Caco-2 (cell line): ENCODE results near the gene POU5F2. TPM values are rescaled to one million over a fixed set of nuclear protein-coding genes. Genes with fewer than 3 reads are reported as not detected.

Experiments
- BruUV-seq: library from RNA; stranded (reverse); fragments of 400-500 nt; replicated peaks from 2 replicates; lab custom pipeline; 2021; lab: Mats Ljungman, UMichigan
- CTCF ChIA-PET: fragments of 300-600 bp; sonication (Branson Sonifier 250); formaldehyde crosslinking; loops from one replicate; lab custom pipeline; 2022; ENCODE audit warnings: antibody characterized with exemption; lab: Charles Lee
- POLR2A ChIA-PET: fragments of 300-600 bp; sonication (Branson Sonifier 250); formaldehyde crosslinking; loops from one replicate; lab custom pipeline; 2022; ENCODE audit warnings: antibody characterized with exemption; lab: Charles Lee
- DNase-seq, 2 experiments: peaks; one replicate each; pipeline versions ENCODE4 v3.0.0 to v3.0.0-alpha.2; 2020 to 2022
- H3K27me3 ChIP-seq: replicated peaks from 2 replicates; pipeline ENCODE4 v1.6.0; 2011; ENCODE audit warnings: low read length; ENCODE audit not compliant: control insufficient read depth, insufficient read depth
- H3K36me3 ChIP-seq: 2 replicates; pipeline ENCODE4 v1.5.1; 2011; ENCODE audit warnings: low read length; ENCODE audit not compliant: control insufficient read depth, insufficient read depth
- H3K4me1 ChIP-seq: fragments of 250-450 bp; sonication (Bioruptor Pico); 2 replicates; pipeline ENCODE4 v1.5.1; 2020; ENCODE audit warnings: mild to moderate bottlenecking
- H3K4me3 ChIP-seq: 2 replicates; pipeline ENCODE4 v1.5.1; 2011; ENCODE audit warnings: low read depth, mild to moderate bottlenecking, control low read depth, low read length
- H3K9me3 ChIP-seq: fragments of 250-450 bp; sonication (Bioruptor Pico); 2 replicates; pipeline ENCODE4 v1.5.1; 2020; ENCODE audit warnings: mild to moderate bottlenecking, moderate library complexity
- H3K27ac Mint-ChIP-seq: one replicate; pipeline ENCODE4 v1.8.0; 2022; ENCODE audit warnings: mixed read lengths; ENCODE audit not compliant: unreplicated experiment
- H3K27me3 Mint-ChIP-seq: one replicate; pipeline ENCODE4 v1.8.0; 2022; ENCODE audit warnings: mixed read lengths; ENCODE audit not compliant: insufficient read depth, unreplicated experiment
- H3K36me3 Mint-ChIP-seq: one replicate; pipeline ENCODE4 v1.8.0; 2022; ENCODE audit warnings: mild to moderate bottlenecking, mixed read lengths; ENCODE audit not compliant: insufficient read depth, unreplicated experiment
- H3K4me1 Mint-ChIP-seq: one replicate; pipeline ENCODE4 v1.8.0; 2022; ENCODE audit warnings: low read depth, mixed read lengths; ENCODE audit not compliant: unreplicated experiment
- H3K4me3 Mint-ChIP-seq: one replicate; pipeline ENCODE4 v1.8.0; 2022; ENCODE audit warnings: mild to moderate bottlenecking, moderate library complexity, mixed read lengths; ENCODE audit not compliant: unreplicated experiment
- H3K9me3 Mint-ChIP-seq: one replicate; pipeline ENCODE4 v1.8.0; 2022; ENCODE audit warnings: mixed read lengths; ENCODE audit not compliant: unreplicated experiment
- intact Hi-C: fragments of 100-400 bp; cut with micrococcal nuclease; formaldehyde crosslinking; loops from one replicate; pipeline ENCODE4 v1.10.0; 2022; ENCODE audit not compliant: unreplicated experiment
- total RNA-seq: library from RNA; stranded (reverse); gene quantifications from 2 replicates; pipeline ENCODE4 v1.2.3, GENCODE V29; 2022
- TF ChIP-seq, protein P1 (sequence below), 2 experiments: fragments of 200-600 bp in 1 of 2; IDR thresholded peaks; 1 replicate in 1 of 2; 2 replicates in 1 of 2; pipeline versions ENCODE4 v1.5.1 to v1.8.0; 2011 to 2022; ENCODE audit warnings: antibody characterized with exemption in 1 of 2, control low read depth in 1 of 2, inconsistent platforms in 1 of 2, low read depth in 1 of 2, low read length in 1 of 2, mild to moderate bottlenecking in 1 of 2, moderate library complexity in 1 of 2; ENCODE audit not compliant: insufficient read depth in 1 of 2, severe bottlenecking in 1 of 2, unreplicated experiment in 1 of 2

Gene POU5F2
- total RNA-seq, 1 experiment from 2014 or later: 0.59 TPM

GRCh38 chr5:93726595-93726994 lies 14.8 kb downstream of the POU5F2 start:
- TF ChIP-seq, protein P1, sequence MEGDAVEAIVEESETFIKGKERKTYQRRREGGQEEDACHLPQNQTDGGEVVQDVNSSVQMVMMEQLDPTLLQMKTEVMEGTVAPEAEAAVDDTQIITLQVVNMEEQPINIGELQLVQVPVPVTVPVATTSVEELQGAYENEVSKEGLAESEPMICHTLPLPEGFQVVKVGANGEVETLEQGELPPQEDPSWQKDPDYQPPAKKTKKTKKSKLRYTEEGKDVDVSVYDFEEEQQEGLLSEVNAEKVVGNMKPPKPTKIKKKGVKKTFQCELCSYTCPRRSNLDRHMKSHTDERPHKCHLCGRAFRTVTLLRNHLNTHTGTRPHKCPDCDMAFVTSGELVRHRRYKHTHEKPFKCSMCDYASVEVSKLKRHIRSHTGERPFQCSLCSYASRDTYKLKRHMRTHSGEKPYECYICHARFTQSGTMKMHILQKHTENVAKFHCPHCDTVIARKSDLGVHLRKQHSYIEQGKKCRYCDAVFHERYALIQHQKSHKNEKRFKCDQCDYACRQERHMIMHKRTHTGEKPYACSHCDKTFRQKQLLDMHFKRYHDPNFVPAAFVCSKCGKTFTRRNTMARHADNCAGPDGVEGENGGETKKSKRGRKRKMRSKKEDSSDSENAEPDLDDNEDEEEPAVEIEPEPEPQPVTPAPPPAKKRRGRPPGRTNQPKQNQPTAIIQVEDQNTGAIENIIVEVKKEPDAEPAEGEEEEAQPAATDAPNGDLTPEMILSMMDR (IDR thresholded peaks at IDR 0.05; ENCODE audit: insufficient read depth in 1 of 2, low read depth in 1 of 2, low read length in 1 of 2, severe bottlenecking in 1 of 2, unreplicated experiment in 1 of 2): no peak
- Mint-ChIP-seq H3K4me1 (peaks cover 4% of the 10 kb centered on the region), H3K27me3 (no peaks in the 10 kb centered on the region), H3K27ac (no peak overlapping the region), H3K4me3 (no peak overlapping the region), H3K36me3 (no peaks in the 10 kb centered on the region), H3K9me3 (no peaks in the 10 kb centered on the region)
- CTCF ChIA-PET: no interaction called here
- peaks cover 8% of the 10 kb centered on the region for H3K4me1 ChIP-seq
- BruUV-seq: no TSS peak
- no peaks in the 10 kb centered on the region; the same call in 1 of the 2 replicates for H3K9me3 ChIP-seq
- H3K27me3 ChIP-seq: no peaks in the 10 kb centered on the region
- POLR2A ChIA-PET: no interaction called here
- no peaks in the 10 kb centered on the region for H3K36me3 ChIP-seq
- intact Hi-C loops: no loop called here
- H3K4me3 ChIP-seq: no peak overlapping the region
- no peak for DNase-seq

DNA sequence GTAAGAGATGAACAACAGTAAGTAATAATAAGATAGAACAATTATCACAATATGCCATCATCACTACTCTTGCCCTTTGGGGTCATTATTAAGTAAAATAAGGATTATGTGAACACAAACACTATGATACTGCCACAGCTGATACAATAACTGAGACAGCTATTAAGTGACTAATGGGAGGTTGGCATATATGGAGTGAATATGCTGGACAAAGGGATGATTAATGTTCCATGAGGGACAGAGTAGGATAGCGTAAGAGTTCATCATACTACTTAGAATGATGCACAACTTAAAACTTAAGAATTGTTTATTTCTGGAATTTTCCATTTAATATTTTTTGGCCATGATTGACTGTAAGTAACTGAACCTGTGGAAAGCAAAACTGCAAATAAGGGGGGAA lies 16.6 kb downstream of the POU5F2 start:
- Histone ChIP-seq H3K9me3 (no peaks in the 10 kb centered on the region; the same call in 1 of the 2 replicates), H3K27me3 (no peaks in the 10 kb centered on the region), H3K4me3 (no peak overlapping the region), H3K36me3 (no peaks in the 10 kb centered on the region), H3K4me1 (peaks cover 13% of the 10 kb centered on the region)
- intact Hi-C loops: no loop called here
- no peak overlapping the region for H3K27ac Mint-ChIP-seq
- H3K4me1 Mint-ChIP-seq: peaks cover 11% of the 10 kb centered on the region
- H3K4me3 Mint-ChIP-seq: no peak overlapping the region
- H3K36me3 Mint-ChIP-seq: no peaks in the 10 kb centered on the region
- TF ChIP-seq, protein P1 (IDR thresholded peaks at IDR 0.05; ENCODE audit: insufficient read depth in 1 of 2, low read depth in 1 of 2, low read length in 1 of 2, severe bottlenecking in 1 of 2, unreplicated experiment in 1 of 2): no peak
- ChIA-PET POLR2A (no interaction called here), CTCF (no interaction called here)
- DNase-seq: no peak
- no TSS peak for BruUV-seq
- no peaks in the 10 kb centered on the region for H3K9me3 Mint-ChIP-seq
- H3K27me3 Mint-ChIP-seq: no peaks in the 10 kb centered on the region

DNA sequence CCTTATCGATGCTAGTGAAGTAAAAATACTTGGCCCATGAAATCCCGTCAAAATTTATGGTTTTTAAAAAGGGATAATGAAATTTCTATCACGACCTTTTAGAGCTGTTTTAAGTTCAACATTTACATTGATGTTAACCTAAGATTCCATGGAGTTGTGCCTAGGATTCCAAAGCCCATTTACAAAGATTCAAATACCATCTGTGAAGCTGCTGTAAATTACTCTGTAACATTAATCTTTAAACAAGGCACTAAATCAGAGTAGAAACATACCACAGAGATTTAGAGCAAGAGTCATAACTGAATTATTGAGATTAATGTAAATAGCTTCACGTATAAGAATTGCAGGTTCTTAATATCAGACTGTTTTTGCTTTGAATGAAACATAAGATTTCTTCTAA lies 17.7 kb downstream of the POU5F2 start:
- DNase-seq: no peak
- Histone ChIP-seq H3K9me3 (no peaks in the 10 kb centered on the region), H3K36me3 (no peaks in the 10 kb centered on the region), H3K4me1 (peaks cover 13% of the 10 kb centered on the region), H3K4me3 (no peak overlapping the region), H3K27me3 (no peaks in the 10 kb centered on the region)
- H3K36me3 Mint-ChIP-seq: no peaks in the 10 kb centered on the region
- H3K4me3 Mint-ChIP-seq: no peak overlapping the region
- no peaks in the 10 kb centered on the region for H3K9me3 Mint-ChIP-seq
- intact Hi-C loops: no loop called here
- BruUV-seq: no TSS peak
- H3K4me1 Mint-ChIP-seq: peaks cover 11% of the 10 kb centered on the region
- H3K27me3 Mint-ChIP-seq: no peaks in the 10 kb centered on the region
- CTCF ChIA-PET: no interaction called here
- TF ChIP-seq, protein P1 (IDR thresholded peaks at IDR 0.05; ENCODE audit: insufficient read depth in 1 of 2, low read depth in 1 of 2, low read length in 1 of 2, severe bottlenecking in 1 of 2, unreplicated experiment in 1 of 2): no peak
- H3K27ac Mint-ChIP-seq: no peak overlapping the region
- POLR2A ChIA-PET: no interaction called here
